ENCODE measurements around the gene TBC1D1.

DNA sequence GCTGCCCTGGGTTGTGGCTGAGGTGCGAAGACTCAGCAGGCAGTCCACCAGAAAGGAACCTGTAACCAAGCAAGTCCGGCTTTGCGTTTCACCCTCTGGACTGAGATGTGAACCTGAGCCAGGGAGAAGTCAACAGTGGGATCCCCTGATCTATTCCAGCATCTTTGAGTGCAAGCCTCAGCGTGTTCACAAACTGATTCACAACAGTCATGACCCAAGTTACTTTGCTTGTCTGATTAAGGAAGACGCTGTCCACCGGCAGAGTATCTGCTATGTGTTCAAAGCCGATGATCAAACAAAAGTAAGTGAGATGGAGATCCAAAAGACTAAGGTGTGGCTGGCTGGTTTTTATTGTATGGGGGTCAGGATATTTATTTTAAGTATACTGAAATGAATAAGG, 11.3 kb downstream of the TBC1D1 start:
- TF ChIP-seq ESRRG (CRISPR knock-in tag; IDR thresholded peaks at IDR 0.05): no peak
- no peak for TF ChIP-seq ARNTL (CRISPR knock-in tag; IDR thresholded peaks at IDR 0.05; ENCODE audit: borderline replicate concordance, low read depth)
- TF ChIP-seq ZFP3 (CRISPR knock-in tag; IDR thresholded peaks at IDR 0.05): no peak
- TF ChIP-seq, protein P1, sequence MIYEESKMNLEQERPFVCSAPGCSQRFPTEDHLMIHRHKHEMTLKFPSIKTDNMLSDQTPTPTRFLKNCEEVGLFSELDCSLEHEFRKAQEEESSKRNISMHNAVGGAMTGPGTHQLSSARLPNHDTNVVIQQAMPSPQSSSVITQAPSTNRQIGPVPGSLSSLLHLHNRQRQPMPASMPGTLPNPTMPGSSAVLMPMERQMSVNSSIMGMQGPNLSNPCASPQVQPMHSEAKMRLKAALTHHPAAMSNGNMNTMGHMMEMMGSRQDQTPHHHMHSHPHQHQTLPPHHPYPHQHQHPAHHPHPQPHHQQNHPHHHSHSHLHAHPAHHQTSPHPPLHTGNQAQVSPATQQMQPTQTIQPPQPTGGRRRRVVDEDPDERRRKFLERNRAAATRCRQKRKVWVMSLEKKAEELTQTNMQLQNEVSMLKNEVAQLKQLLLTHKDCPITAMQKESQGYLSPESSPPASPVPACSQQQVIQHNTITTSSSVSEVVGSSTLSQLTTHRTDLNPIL (CRISPR knock-in tag; IDR thresholded peaks at IDR 0.05; ENCODE audit: low read depth): no peak
- no peak for TF ChIP-seq SNAI2 (CRISPR knock-in tag; IDR thresholded peaks at IDR 0.05)
- TF ChIP-seq TOX (CRISPR knock-in tag; IDR thresholded peaks at IDR 0.05; ENCODE audit: borderline replicate concordance): no peak
- no peak for TF ChIP-seq ZC3H10 (CRISPR knock-in tag; IDR thresholded peaks at IDR 0.05)
- TF ChIP-seq, protein P2, sequence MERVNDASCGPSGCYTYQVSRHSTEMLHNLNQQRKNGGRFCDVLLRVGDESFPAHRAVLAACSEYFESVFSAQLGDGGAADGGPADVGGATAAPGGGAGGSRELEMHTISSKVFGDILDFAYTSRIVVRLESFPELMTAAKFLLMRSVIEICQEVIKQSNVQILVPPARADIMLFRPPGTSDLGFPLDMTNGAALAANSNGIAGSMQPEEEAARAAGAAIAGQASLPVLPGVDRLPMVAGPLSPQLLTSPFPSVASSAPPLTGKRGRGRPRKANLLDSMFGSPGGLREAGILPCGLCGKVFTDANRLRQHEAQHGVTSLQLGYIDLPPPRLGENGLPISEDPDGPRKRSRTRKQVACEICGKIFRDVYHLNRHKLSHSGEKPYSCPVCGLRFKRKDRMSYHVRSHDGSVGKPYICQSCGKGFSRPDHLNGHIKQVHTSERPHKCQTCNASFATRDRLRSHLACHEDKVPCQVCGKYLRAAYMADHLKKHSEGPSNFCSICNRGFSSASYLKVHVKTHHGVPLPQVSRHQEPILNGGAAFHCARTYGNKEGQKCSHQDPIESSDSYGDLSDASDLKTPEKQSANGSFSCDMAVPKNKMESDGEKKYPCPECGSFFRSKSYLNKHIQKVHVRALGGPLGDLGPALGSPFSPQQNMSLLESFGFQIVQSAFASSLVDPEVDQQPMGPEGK (CRISPR knock-in tag; IDR thresholded peaks at IDR 0.05; ENCODE audit: borderline replicate concordance): no peak
- no peak for TF ChIP-seq ZNF70 (CRISPR knock-in tag; IDR thresholded peaks at IDR 0.05)
- TF ChIP-seq ZNF8 (CRISPR knock-in tag; IDR thresholded peaks at IDR 0.05): no peak
